T-helper 1 cell (primary cell): Measurements from ENCODE around the gene KLK15.
A peak's percentile ranks its signal among the peaks of the same experiment; 100 is the strongest.

Experiments used
- DNase-seq, 5 donors: peaks; one replicate each; pipeline ENCODE4 v3.0.0-alpha.2; 2012 to 2020

KLK15 gene

GRCh38 chr19:50843205-50843604 lies 9.8 kb upstream of the KLK15 start:
- no peak for DNase-seq

- no peak for DNase-seq
These were observed 8.8 kb upstream of the KLK15 start for GRCh38 chr19:50842130-50842529.

- DNase-seq, result no peak
These were observed 6.6 kb upstream of the KLK15 start for GRCh38 chr19:50839712-50840655.

- peak in 1 of 5 donors; percentile 19 for DNase-seq
These were observed 4.9 kb upstream of the KLK15 start for GRCh38 chr19:50838239-50838638.

- no peak for DNase-seq
These were observed 3.9 kb upstream of the KLK15 start for GRCh38 chr19:50837300-50837699.

GRCh38 chr19:50836543-50837195 lies 3.3 kb upstream of the KLK15 start:
- no peak for DNase-seq

GRCh38 chr19:50835785-50836542 lies 2.6 kb upstream of the KLK15 start:
- peak; percentile 17 to 75 (median 42) for DNase-seq

GRCh38 chr19:50835103-50835784 lies 1.9 kb upstream of the KLK15 start:
- DNase-seq, result no peak

- no peak for DNase-seq
These were observed 411 bp upstream of the KLK15 start for GRCh38 chr19:50833802-50834167.

- no peak for DNase-seq
These were observed 708 bp downstream of the KLK15 start for GRCh38 chr19:50832666-50833065.

GRCh38 chr19:50831026-50831396 lies 2.4 kb downstream of the KLK15 start:
- DNase-seq, result no peak

- DNase-seq, result no peak
These were observed 2.9 kb downstream of the KLK15 start for GRCh38 chr19:50830266-50831025.

GRCh38 chr19:50829801-50830200 lies 3.6 kb downstream of the KLK15 start:
- DNase-seq, result no peak

- DNase-seq, result no peak
These were observed 5.9 kb downstream of the KLK15 start for GRCh38 chr19:50827476-50827875.

- no peak for DNase-seq
These were observed 6.7 kb downstream of the KLK15 start for GRCh38 chr19:50826492-50827240.

- DNase-seq, result no peak
These were observed 9.9 kb downstream of the KLK15 start, which contains the start of gene KLK1 for GRCh38 chr19:50823389-50824042. KLK1 (minus strand) TSS chr19:50823787; CDS start chr19:50823748, 39 bp downstream.

GRCh38 chr19:50822661-50823208 lies 10.6 kb downstream of the KLK15 start:
- DNase-seq, result no peak

- no peak for DNase-seq
These were observed 11.8 kb downstream of the KLK15 start for GRCh38 chr19:50821622-50822021.

- no peak for DNase-seq
These were observed 12.1 kb downstream of the KLK15 start for GRCh38 chr19:50821248-50821612.

GRCh38 chr19:50820549-50821247 lies 12.7 kb downstream of the KLK15 start:
- no peak for DNase-seq
